Activated B cell treated with CpG ODN at 0.5 μM for 24 hours (primary cell): Measurements from ENCODE around the gene WDR70. TPM values are rescaled to one million over a fixed set of nuclear protein-coding genes. Genes with fewer than 3 reads are reported as not detected.

ENCODE experiments used
- ATAC-seq: fragments of 200-7000 bp; cut with Tn5 transposase; one replicate; pipeline ENCODE4 v1.10.0; 2021; ENCODE audit warnings: low read depth, mild to moderate bottlenecking, moderate library complexity
- CTCF ChIA-PET: fragments of 350-600 bp; sonication (Branson Sonifier 250); formaldehyde crosslinking; loops from one replicate; lab custom pipeline; 2021; ENCODE audit warnings: antibody characterized with exemption; lab: Charles Lee
- POLR2A ChIA-PET: fragments of 350-600 bp; sonication (Branson Sonifier 250); formaldehyde crosslinking; loops from one replicate; lab custom pipeline; 2021; ENCODE audit warnings: antibody characterized with exemption; lab: Charles Lee
- DNase-seq: peaks from one replicate; pipeline ENCODE4 v3.0.0; 2022
- H3K27ac Mint-ChIP-seq: one replicate; pipeline ENCODE4 v1.8.0; 2020; ENCODE audit warnings: mixed read lengths
- H3K27me3 Mint-ChIP-seq: one replicate; pipeline ENCODE4 v1.8.0; 2021; ENCODE audit warnings: mixed read lengths
- H3K36me3 Mint-ChIP-seq: one replicate; pipeline ENCODE4 v1.8.0; 2021; ENCODE audit warnings: low read depth, mixed read lengths
- H3K4me1 Mint-ChIP-seq: one replicate; pipeline ENCODE4 v1.8.0; 2021; ENCODE audit warnings: mixed read lengths
- H3K4me3 Mint-ChIP-seq: one replicate; pipeline ENCODE4 v1.8.0; 2020; ENCODE audit warnings: mild to moderate bottlenecking, mixed read lengths
- H3K9me3 Mint-ChIP-seq: one replicate; pipeline ENCODE4 v1.8.0; 2020; ENCODE audit warnings: mixed read lengths
- CTCF ChIP-seq: fragments of 200-600 bp; IDR thresholded peaks from one replicate; pipeline ENCODE4 v1.8.0; 2022; ENCODE audit warnings: antibody characterized with exemption, mild to moderate bottlenecking
- intact Hi-C: fragments of 100-400 bp; cut with micrococcal nuclease; formaldehyde crosslinking; loops from one replicate; pipeline ENCODE4 v1.15.1; 2024
- total RNA-seq: library from RNA; stranded (reverse); gene quantifications from 2 replicates; pipeline ENCODE4 v1.2.3, GENCODE V29; 2022

The WDR70 gene
- total RNA-seq, 1 donor from 2014 or later: 58.6 TPM

- ChIA-PET CTCF (no interaction called here), POLR2A (no interaction called here)
- H3K27ac Mint-ChIP-seq: no peak overlapping the region
- no peak for TF ChIP-seq CTCF
- H3K4me3 Mint-ChIP-seq: no peak overlapping the region
- peaks cover 1% of the 10 kb centered on the region for H3K36me3 Mint-ChIP-seq
- DNase-seq (no peak), ATAC-seq (no peak)
- H3K4me1 Mint-ChIP-seq: peaks cover 11% of the 10 kb centered on the region
- H3K9me3 Mint-ChIP-seq: peaks cover 4% of the 10 kb centered on the region
- no peaks in the 10 kb centered on the region for H3K27me3 Mint-ChIP-seq
- intact Hi-C loops: no loop called here
Measured at GRCh38 chr5:37552161-37552560, 173.0 kb downstream of the WDR70 start.

DNA sequence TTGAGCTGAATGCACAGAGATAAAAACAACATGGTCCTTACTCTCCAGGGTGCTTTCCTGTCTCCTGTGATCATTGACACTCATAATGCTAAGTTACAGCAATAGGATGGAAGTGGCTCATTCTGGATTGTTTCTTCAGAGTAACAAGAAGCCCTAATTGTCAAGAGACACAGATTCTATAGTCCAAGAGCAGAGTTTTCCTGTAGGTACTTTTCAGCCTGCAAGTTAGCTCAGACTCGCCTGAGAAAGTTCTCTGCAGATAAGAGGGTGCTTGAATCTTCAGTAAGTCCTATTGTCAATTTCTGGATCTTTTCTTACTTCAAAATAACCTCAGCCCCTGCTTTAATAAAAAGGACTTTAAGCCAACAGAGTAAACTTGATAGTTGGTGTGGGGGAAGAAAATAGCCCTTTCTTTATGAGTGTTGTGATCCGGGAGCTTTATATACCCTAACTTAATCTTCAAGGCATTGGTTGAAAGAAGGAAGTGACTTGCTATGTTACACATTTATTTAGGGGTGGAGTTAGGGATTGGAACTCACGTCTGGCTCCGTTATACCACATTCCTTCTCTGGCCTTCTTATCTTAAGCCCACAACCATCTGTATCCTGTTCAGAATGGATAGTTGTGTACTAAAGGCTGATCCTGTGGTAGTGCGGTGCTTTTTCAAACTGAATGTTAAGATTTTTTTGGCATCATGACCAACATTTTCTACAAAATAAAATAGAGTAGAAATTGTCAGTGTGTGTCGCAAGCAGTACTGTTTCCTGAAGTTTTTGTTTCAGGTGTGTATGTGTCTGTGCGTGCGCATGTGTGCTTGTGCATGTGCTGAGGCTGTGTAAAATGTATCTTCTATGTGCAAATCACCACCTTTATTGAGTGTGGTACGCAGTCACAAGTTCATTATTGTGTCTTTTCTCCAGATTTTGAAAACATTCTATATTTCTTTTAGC lies 173.9 kb downstream of the WDR70 start:
- H3K9me3 Mint-ChIP-seq: peaks cover 4% of the 10 kb centered on the region
- ATAC-seq (no peak), DNase-seq (no peak)
- no peaks in the 10 kb centered on the region for H3K27me3 Mint-ChIP-seq
- no peak overlapping the region for H3K27ac Mint-ChIP-seq
- intact Hi-C loops: no loop called here
- peaks cover 1% of the 10 kb centered on the region for H3K36me3 Mint-ChIP-seq
- peaks cover 9% of the 10 kb centered on the region for H3K4me1 Mint-ChIP-seq
- no peak overlapping the region for H3K4me3 Mint-ChIP-seq
- ChIA-PET POLR2A (no interaction called here), CTCF (interaction anchor here (1.9 kb wide), 1 partner anchor 8 kb away, joined by 5 read pairs; no protein-coding TSS in a partner anchor)
- no peak for TF ChIP-seq CTCF

DNA sequence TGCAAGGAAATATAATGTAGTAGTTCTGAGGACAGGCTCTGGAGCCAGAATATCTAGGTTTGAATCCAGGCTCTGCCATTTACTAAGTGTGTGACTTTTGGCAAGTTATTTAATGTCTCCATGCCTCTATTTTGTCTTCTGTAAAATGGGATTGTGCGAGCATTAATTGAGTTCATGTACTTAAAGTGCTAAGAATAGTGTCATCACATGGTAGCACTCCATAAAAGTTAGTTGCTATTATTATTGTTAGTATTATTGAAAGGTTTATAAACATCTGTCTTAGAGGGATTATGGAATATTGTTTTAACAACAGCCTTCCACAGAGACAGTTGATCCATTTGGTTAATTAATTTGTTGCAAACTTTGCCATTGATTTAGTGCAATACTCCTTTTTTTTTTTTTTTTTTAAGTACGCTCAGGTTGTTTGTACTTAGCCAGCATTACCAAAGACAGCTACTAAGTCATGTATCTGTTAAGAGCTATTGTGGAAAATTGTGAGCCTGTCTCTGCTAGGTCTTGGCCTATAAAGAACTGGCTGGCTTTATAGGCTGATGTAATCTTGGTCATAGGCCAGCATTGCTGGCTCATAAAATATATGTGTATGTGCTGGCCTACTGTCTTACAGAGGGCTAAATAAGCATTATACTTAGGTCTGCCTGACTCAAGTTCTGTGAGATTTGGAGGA lies 174.7 kb downstream of the WDR70 start:
- peaks cover 9% of the 10 kb centered on the region for H3K4me1 Mint-ChIP-seq
- H3K36me3 Mint-ChIP-seq: peaks cover 1% of the 10 kb centered on the region
- ChIA-PET CTCF (interaction anchor here (1.9 kb wide), 1 partner anchor 9 kb away, joined by 5 read pairs; no protein-coding TSS in a partner anchor), POLR2A (no interaction called here)
- DNase-seq (no peak), ATAC-seq (no peak)
- TF ChIP-seq CTCF: no peak
- no peak overlapping the region for H3K27ac Mint-ChIP-seq
- intact Hi-C loops: no loop called here
- H3K4me3 Mint-ChIP-seq: no peak overlapping the region
- peaks cover 4% of the 10 kb centered on the region for H3K9me3 Mint-ChIP-seq
- no peaks in the 10 kb centered on the region for H3K27me3 Mint-ChIP-seq

GRCh38 chr5:37554405-37554739 lies 175.3 kb downstream of the WDR70 start:
- DNase-seq (no peak), ATAC-seq (no peak)
- intact Hi-C loops: no loop called here
- peaks cover 4% of the 10 kb centered on the region for H3K9me3 Mint-ChIP-seq
- H3K4me1 Mint-ChIP-seq: peaks cover 9% of the 10 kb centered on the region
- H3K27ac Mint-ChIP-seq: no peak overlapping the region
- H3K27me3 Mint-ChIP-seq: no peaks in the 10 kb centered on the region
- H3K36me3 Mint-ChIP-seq: peaks cover 1% of the 10 kb centered on the region
- ChIA-PET CTCF (interaction anchor here (1.9 kb wide), 1 partner anchor 10 kb away, joined by 5 read pairs; no protein-coding TSS in a partner anchor), POLR2A (no interaction called here)
- no peak overlapping the region for H3K4me3 Mint-ChIP-seq
- no peak for TF ChIP-seq CTCF

DNA sequence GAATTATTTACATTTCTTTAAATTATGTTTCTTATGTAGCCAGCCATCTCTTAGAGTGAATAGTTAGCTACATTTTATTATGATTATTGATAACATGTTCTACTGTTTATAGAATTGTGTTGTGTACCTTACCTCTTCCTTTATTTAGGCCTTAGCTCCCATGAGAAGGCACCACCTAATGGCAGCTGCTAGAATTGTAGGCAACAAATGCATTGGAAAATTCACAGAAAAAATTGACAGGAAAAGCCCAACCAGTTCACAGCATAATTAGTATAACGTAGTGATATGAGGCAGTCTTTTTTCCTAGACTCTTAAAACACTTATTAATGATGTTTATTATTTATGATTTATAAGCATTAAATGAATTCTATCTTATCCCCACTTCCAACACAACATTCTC lies 175.8 kb downstream of the WDR70 start:
- Mint-ChIP-seq H3K27me3 (no peaks in the 10 kb centered on the region), H3K4me3 (no peak overlapping the region), H3K4me1 (peaks cover 9% of the 10 kb centered on the region)

More for the DNA sequence above, 175.8 kb downstream of the WDR70 start:
- DNase-seq (no peak), ATAC-seq (no peak)
- no peak overlapping the region for H3K27ac Mint-ChIP-seq
- peaks cover 1% of the 10 kb centered on the region for H3K36me3 Mint-ChIP-seq
- intact Hi-C loops: no loop called here
- H3K9me3 Mint-ChIP-seq: peaks cover 4% of the 10 kb centered on the region
- TF ChIP-seq CTCF: no peak
- ChIA-PET POLR2A (no interaction called here), CTCF (no interaction called here)
